ENCODE results near the gene CBLN2.

- TF ChIP-seq POLR2A (IDR thresholded peaks at IDR 0.05; ENCODE audit: low read depth, low read length) = no peak
- TF ChIP-seq, protein P1, sequence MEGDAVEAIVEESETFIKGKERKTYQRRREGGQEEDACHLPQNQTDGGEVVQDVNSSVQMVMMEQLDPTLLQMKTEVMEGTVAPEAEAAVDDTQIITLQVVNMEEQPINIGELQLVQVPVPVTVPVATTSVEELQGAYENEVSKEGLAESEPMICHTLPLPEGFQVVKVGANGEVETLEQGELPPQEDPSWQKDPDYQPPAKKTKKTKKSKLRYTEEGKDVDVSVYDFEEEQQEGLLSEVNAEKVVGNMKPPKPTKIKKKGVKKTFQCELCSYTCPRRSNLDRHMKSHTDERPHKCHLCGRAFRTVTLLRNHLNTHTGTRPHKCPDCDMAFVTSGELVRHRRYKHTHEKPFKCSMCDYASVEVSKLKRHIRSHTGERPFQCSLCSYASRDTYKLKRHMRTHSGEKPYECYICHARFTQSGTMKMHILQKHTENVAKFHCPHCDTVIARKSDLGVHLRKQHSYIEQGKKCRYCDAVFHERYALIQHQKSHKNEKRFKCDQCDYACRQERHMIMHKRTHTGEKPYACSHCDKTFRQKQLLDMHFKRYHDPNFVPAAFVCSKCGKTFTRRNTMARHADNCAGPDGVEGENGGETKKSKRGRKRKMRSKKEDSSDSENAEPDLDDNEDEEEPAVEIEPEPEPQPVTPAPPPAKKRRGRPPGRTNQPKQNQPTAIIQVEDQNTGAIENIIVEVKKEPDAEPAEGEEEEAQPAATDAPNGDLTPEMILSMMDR (IDR thresholded peaks at IDR 0.05; ENCODE audit: extremely low read depth in 1 of 2, insufficient read depth in 1 of 2, low read depth in 1 of 2, low read length in 2 of 2) = no peak
Observed at GRCh38 chr18:72555101-72555500, 11.0 kb upstream of the CBLN2 start.
